GM23338 (cell line): ENCODE data around the gene ZFP36. TPM values are rescaled to one million over a fixed set of nuclear protein-coding genes. Genes with fewer than 3 reads are reported as not detected.

ENCODE experiments used
- ATAC-seq: fragments of 200-7000 bp; cut with Tn5 transposase; 3 replicates; pipeline ENCODE4 v1.9.1; 2020
- DNase-seq: peaks from one replicate; pipeline ENCODE4 v3.0.0-alpha.2; 2015; ENCODE audit warnings: low spot score
- H2AFZ ChIP-seq: fragments of 200-600 bp; sonication (generic); 2 replicates; pipeline ENCODE4 v1.8.0; 2016; ENCODE audit warnings: antibody characterized with exemption, mild to moderate bottlenecking, moderate library complexity
- H3F3A ChIP-seq: fragments of 200-600 bp; sonication (generic); replicated peaks from 2 replicates; pipeline ENCODE4 v1.8.0; 2017; ENCODE audit warnings: antibody characterized with exemption, mixed run types, low read depth
- H3K27ac ChIP-seq: fragments of 200-600 bp; sonication (generic); 2 replicates; pipeline ENCODE4 v1.6.1; 2016; ENCODE audit warnings: low read depth
- H3K27me3 ChIP-seq: fragments of 200-600 bp; sonication (generic); 2 replicates; pipeline ENCODE4 v1.8.0; 2016; ENCODE audit warnings: mild to moderate bottlenecking, mixed run types, moderate library complexity; ENCODE audit not compliant: insufficient read depth
- H3K36me3 ChIP-seq: fragments of 200-600 bp; sonication (generic); 2 replicates; pipeline ENCODE4 v1.8.0; 2016; ENCODE audit warnings: mild to moderate bottlenecking; ENCODE audit not compliant: insufficient read depth
- H3K4me1 ChIP-seq: fragments of 200-600 bp; sonication (generic); 2 replicates; pipeline ENCODE4 v1.8.0; 2016; ENCODE audit warnings: mild to moderate bottlenecking, moderate library complexity; ENCODE audit not compliant: insufficient read depth
- H3K4me2 ChIP-seq: fragments of 200-600 bp; sonication (generic); 2 replicates; pipeline ENCODE4 v1.7.1; 2017; ENCODE audit warnings: mixed run types
- H3K4me3 ChIP-seq: fragments of 200-600 bp; sonication (generic); 2 replicates; pipeline ENCODE4 v1.6.1; 2016; ENCODE audit warnings: mixed run types
- H3K79me2 ChIP-seq: fragments of 200-600 bp; sonication (generic); replicated peaks from 2 replicates; pipeline ENCODE4 v1.8.0; 2017; ENCODE audit warnings: mild to moderate bottlenecking; ENCODE audit not compliant: insufficient read depth
- H3K9me2 ChIP-seq: fragments of 200-600 bp; sonication (generic); 2 replicates; pipeline ENCODE4 v1.8.0; 2017; ENCODE audit not compliant: insufficient read depth
- H4K20me1 ChIP-seq: fragments of 200-600 bp; sonication (generic); replicated peaks from 2 replicates; pipeline ENCODE4 v1.8.0; 2017; ENCODE audit warnings: mild to moderate bottlenecking; ENCODE audit not compliant: insufficient read depth
- H3K27ac Mint-ChIP-seq: 2 replicates; pipeline ENCODE4 v1.8.0; 2020; ENCODE audit warnings: inconsistent platforms, mild to moderate bottlenecking, moderate library complexity, mixed read lengths
- H3K27me3 Mint-ChIP-seq: 3 replicates; pipeline ENCODE4 v1.8.0; 2022; ENCODE audit warnings: low read depth, mild to moderate bottlenecking, moderate library complexity, mixed read lengths, inconsistent platforms; ENCODE audit not compliant: insufficient read depth, poor library complexity
- H3K36me3 Mint-ChIP-seq: 3 replicates; pipeline ENCODE4 v1.8.0; 2021; ENCODE audit warnings: low read depth, mild to moderate bottlenecking, inconsistent platforms, moderate library complexity, mixed read lengths
- H3K4me1 Mint-ChIP-seq: 3 replicates; pipeline ENCODE4 v1.8.0; 2020; ENCODE audit warnings: mild to moderate bottlenecking, inconsistent platforms, mixed read lengths
- H3K4me3 Mint-ChIP-seq: 3 replicates; pipeline ENCODE4 v1.8.0; 2021; ENCODE audit warnings: moderate library complexity, mild to moderate bottlenecking, inconsistent platforms, mixed read lengths
- H3K9me3 Mint-ChIP-seq: 3 replicates; pipeline ENCODE4 v1.8.0; 2020; ENCODE audit warnings: moderate library complexity, mild to moderate bottlenecking, inconsistent platforms, mixed read lengths
- ETS1 ChIP-seq: IDR thresholded peaks from 2 replicates; pipeline ENCODE4 v1.6.1; 2016; ENCODE audit warnings: antibody characterized with exemption
- EZH2 ChIP-seq: fragments of 200-600 bp; sonication (generic); IDR thresholded peaks from one replicate; pipeline ENCODE4 v1.8.0; 2017; ENCODE audit warnings: antibody characterized with exemption, mild to moderate bottlenecking, low read depth; ENCODE audit not compliant: unreplicated experiment
- NANOG ChIP-seq: IDR thresholded peaks from 2 replicates; pipeline ENCODE4 v1.6.1; 2016; ENCODE audit warnings: antibody characterized with exemption, borderline replicate concordance
- POLR2AphosphoS5 ChIP-seq: IDR thresholded peaks from 2 replicates; pipeline ENCODE4 v1.6.1; 2016; ENCODE audit warnings: antibody characterized with exemption, low read depth
- REST ChIP-seq: IDR thresholded peaks from one replicate; pipeline ENCODE4 v1.6.1; 2018; ENCODE audit warnings: antibody characterized with exemption; ENCODE audit not compliant: unreplicated experiment
- STAT1 ChIP-seq: IDR thresholded peaks from one replicate; pipeline ENCODE4 v1.6.1; 2016; ENCODE audit warnings: antibody characterized with exemption; ENCODE audit not compliant: unreplicated experiment
- ZNF331 ChIP-seq: fragments of 250-450 bp; sonication (Bioruptor Pico); IDR thresholded peaks from 2 replicates; pipeline ENCODE4 v1.5.0; 2020; ENCODE audit warnings: low read depth, mild to moderate bottlenecking, moderate library complexity
- polyA plus RNA-seq: library from polyadenylated mRNA; unstranded; fragments of >200 nt; fragmentation: Nextera tagmentation; extraction: Ambion mirVana; gene quantifications from 2 replicates; pipeline ENCODE4 v1.2.1, GENCODE V29; 2016
- total RNA-seq: library from RNA; depleted of rRNA; stranded (reverse); fragments of >200 nt; shearing (Covaris generic); gene quantifications from 2 replicates; pipeline ENCODE4 v1.2.3, GENCODE V29; 2014

Gene ZFP36
- total and polyA plus RNA-seq, 2 experiments from 2014 or later, result 9.5 to 27.5 TPM

GRCh38 chr19:39384839-39385568, 21.6 kb upstream of the ZFP36 start (continued):
- no peak for TF ChIP-seq NANOG
- TF ChIP-seq ETS1, result no peak
- no peak for TF ChIP-seq POLR2AphosphoS5
- no peak for TF ChIP-seq STAT1
- no peak for TF ChIP-seq REST
- no peak for TF ChIP-seq EZH2
- no peak for TF ChIP-seq ZNF331 (CRISPR knock-in tag)

GRCh38 chr19:39385629-39386411, 20.8 kb upstream of the ZFP36 start:
- peaks cover 11% of the 10 kb centered on the region; the same call in 1 of the 2 replicates for H3K36me3 ChIP-seq
- H3K79me2 ChIP-seq, result no peaks in the 10 kb centered on the region; the same call in 1 of the 2 replicates
- peaks cover 25% of the 10 kb centered on the region for H3K27me3 Mint-ChIP-seq
- peaks cover 19% of the 10 kb centered on the region; the same call in 1 of the 2 replicates for H3F3A ChIP-seq
- H3K27me3 ChIP-seq, result no peaks in the 10 kb centered on the region
- peaks cover 22% of the 10 kb centered on the region for H4K20me1 ChIP-seq
- H3K4me3 Mint-ChIP-seq, result no peak overlapping the region; the same call in 2 of the 3 replicates
- H3K9me2 ChIP-seq, result no peaks in the 10 kb centered on the region
- H3K4me3 ChIP-seq, result no peak overlapping the region
- peaks cover 76% of the 10 kb centered on the region for H3K36me3 Mint-ChIP-seq
- ATAC-seq, result no peak
- DNase-seq, result no peak
- H3K27ac ChIP-seq, result peak overlapping the region; percentile 76; the same call in 1 of the 2 replicates
- H3K4me2 ChIP-seq, result no peak overlapping the region
- H3K4me1 Mint-ChIP-seq, result peaks cover 16% of the 10 kb centered on the region
- peak overlapping the region; percentile 20; the same call in 1 of the 2 replicates for H3K27ac Mint-ChIP-seq
- TF ChIP-seq EZH2 (no peak), POLR2AphosphoS5 (no peak; the same call in 1 of the 2 replicates)
- no peaks in the 10 kb centered on the region for H3K9me3 Mint-ChIP-seq
- H3K4me1 ChIP-seq, result peaks cover 12% of the 10 kb centered on the region
- no peak overlapping the region for H2AFZ ChIP-seq
